GM19351 (cell line): ENCODE measurements around the gene PCNX2.
"Not testable (repeated sequence)": the region's sequence is repeated elsewhere in the genome, so short reads cannot be mapped to it uniquely, and the experiment has no call there.

Experiments
- ATAC-seq: cut with Tn5 transposase; IDR thresholded peaks from one replicate; pipeline ENCODE4 v1.9.1; 2021; ENCODE audit warnings: mild to moderate bottlenecking, moderate library complexity; ENCODE audit not compliant: unreplicated experiment

Gene PCNX2

GRCh38 chr1:233179638-233180037 is 115.9 kb downstream of the PCNX2 start:
- ATAC-seq = not testable (repeated sequence)

DNA sequence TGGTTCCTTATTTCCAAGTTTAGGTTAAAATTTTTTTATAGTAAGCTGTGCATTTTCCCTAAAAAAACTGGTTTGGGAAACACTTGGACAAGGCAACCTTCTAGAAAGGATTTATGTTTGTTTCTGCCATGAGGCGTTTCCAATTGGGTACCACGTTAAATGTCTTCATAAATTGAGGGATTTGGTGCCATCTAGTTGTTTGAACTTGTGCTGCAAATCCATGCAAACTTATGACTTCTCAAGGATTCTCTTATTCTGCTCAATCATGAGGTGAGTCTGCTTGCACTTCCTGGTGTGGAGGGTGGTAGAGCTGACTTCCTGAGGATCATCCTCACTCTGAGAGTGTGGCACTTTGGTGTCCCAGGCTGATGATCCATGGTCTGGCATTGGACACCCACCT is 123.3 kb downstream of the PCNX2 start:
- ATAC-seq = no peak

- ATAC-seq = no peak
Observed at GRCh38 chr1:233170741-233171140, 124.8 kb downstream of the PCNX2 start.

GRCh38 chr1:233168384-233168783 is 127.1 kb downstream of the PCNX2 start:
- ATAC-seq = no peak

- no peak for ATAC-seq
Observed at GRCh38 chr1:233166896-233167295, 128.6 kb downstream of the PCNX2 start.

DNA sequence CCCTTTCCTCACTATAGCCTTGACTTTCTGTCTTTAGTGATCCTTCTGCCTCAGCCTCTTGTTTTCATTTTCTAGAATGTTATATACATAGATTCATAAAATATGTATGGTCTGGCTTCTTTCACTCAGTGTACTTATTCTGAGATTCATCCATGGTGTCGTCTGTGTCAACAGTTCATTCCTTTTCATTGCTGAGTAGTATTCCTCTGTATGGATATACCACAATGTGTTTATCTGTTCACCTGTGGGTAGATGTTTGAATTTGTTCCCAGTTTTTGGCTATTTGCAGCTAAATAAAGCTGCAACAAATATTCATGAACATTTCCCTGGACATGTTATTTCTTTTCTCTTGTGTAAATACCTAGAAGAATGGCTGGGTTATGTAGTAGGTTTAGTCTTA is 131.8 kb downstream of the PCNX2 start:
- ATAC-seq = no peak

GRCh38 chr1:233158322-233158721 is 137.2 kb downstream of the PCNX2 start:
- ATAC-seq = no peak

DNA sequence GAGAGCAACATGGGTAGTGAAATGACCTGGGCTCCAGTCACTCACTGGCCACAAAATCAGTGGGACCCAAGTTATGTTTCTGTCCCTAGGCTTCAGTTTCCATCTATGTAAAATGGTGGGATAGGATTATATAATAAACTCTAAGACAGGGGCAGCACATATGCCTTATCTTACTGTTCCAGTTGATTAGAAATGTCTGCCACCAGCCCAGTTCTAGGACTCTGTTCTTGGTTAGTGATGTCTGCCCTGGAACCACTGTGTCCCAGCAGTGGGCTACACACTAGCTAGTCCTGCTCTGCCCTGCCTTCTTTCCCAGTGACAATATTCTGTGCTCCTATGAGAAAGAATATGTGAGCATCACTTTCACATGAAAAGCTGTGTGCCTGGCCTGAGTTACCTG is 138.3 kb downstream of the PCNX2 start:
- ATAC-seq = no peak

- ATAC-seq = no peak
Observed at GRCh38 chr1:233151861-233152260, 143.7 kb downstream of the PCNX2 start.

GRCh38 chr1:233144434-233144833 is 151.1 kb downstream of the PCNX2 start:
- no peak for ATAC-seq

DNA sequence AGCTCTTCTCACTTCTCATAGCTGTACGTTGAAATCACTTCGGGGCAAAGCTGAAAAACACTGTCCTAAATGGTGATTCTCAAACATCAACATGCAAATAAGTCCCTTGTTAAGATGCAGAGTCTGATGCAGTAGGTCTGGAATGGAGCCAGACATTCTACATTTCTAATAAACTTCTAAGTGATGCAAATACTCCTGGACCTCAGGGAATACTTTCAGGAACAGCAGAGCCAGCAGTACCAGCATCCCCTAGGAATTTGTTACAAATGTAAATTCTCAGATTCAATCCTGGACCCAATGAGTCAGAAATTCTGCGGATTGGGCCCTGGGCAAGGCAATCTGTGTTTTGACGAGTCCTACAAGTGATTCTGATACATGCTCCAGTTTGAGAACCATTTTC is 152.3 kb downstream of the PCNX2 start:
- ATAC-seq = no peak

GRCh38 chr1:233140974-233141373 is 154.6 kb downstream of the PCNX2 start:
- no peak for ATAC-seq

DNA sequence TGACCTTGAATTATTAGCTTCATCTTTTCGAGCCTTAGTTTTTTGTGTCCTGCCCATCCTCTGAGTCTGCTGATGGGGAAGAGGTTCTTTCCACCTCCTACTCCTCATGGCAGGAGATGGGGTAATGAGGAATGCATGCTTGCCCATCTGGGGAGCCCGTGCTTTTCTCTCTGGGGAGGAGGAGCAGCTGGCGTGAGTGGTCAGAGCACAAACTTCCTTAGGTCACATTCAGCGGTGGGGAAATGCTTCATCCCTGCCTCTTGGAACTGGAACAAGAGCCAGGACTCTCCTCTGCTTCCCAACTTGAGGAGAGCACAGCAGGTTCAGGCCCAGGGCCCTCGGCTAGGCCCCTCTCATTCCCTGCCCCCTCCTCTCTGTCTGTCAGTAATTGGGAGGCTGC is 155.0 kb downstream of the PCNX2 start:
- ATAC-seq = no peak

- ATAC-seq = no peak
Observed at GRCh38 chr1:233138788-233139585, 156.5 kb downstream of the PCNX2 start.

GRCh38 chr1:233135833-233136232 is 159.7 kb downstream of the PCNX2 start:
- ATAC-seq = no peak

DNA sequence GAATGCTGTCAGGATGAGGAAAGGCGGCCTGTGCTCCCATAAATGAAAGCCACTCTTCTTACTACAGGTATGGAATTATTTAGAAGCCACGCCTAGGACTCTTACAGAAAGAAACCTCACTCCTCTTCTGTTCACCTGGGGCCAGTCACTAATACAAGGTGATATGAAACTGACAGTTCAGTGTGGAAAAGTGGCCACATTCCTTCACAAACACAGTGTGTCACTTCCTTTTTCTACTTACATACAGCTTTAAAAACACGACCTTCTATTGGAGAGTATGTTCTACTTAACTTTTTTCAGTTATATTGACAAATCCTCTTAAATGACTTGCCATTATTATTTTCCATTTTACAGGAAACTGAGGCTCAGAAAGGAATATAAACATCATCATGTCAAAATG is 163.1 kb downstream of the PCNX2 start:
- no peak for ATAC-seq

DNA sequence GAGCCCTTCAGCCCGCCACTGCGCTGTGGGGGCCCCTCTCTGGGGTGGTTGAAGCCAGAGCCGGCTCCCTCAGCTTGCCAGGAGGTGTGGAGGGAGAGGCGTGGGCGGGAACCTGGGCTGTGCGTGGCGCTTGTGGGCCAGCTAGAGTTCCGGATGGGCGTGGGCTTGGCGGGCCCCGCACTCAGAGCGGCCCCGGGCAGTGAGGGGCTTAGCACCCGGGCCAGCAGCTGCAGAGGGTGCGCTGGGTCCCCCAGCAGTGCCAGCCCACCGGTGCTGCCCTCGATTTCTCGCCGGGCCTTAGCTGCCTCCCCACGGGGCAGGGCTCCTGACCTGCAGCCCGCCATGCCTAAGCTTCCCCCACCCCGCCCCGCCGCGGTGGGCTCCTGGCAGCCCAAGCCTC is 166.5 kb downstream of the PCNX2 start:
- not testable (repeated sequence) for ATAC-seq

DNA sequence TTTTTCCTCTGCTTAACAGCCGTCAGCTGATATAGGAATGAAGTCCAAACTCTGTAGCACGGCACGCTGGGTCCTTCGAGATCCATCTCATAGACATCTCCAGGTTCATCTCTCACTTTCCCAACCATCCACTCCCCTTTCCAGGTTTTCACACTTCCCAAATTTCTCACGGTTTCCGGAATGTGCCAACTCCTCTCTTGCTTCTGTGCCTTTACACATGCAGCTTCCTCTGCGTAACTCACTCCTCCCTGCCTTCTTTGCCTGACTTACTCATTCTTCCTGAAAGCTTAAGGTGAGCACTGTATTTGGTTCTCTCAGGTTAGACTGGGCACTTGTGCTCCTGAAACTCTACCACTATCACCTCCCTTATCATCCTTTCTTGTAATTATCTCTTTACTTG is 168.4 kb downstream of the PCNX2 start:
- no peak for ATAC-seq

- no peak for ATAC-seq
Observed at GRCh38 chr1:233122779-233123178, 172.7 kb downstream of the PCNX2 start.

DNA sequence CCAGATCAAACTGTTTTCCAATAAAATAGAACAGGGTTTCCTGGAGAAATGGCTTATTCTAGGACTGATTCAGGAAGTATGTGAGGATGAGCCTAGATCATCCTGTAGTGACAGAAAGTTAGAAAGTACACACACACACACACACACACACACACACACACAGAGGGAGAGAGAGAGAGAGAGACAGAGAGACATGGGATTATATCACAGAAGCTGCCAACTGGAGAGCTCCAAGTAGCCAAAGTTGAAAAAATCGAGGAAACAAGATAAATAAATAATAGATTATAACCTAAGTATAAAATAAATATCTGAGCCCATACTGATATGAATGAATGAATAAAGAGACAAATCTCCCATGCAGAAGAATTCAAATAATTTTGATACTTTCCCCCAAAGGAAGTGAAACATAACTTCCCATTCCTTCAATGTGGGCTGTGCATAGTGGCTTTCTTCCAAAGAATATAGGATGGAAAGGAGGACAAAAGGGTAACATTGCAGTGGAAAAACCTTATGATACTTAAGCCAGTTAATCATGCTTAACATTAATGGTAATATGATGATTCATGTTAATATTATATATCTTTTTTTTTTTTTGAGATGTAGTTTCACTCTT is 173.5 kb downstream of the PCNX2 start:
- no peak for ATAC-seq

- ATAC-seq = no peak
Observed at GRCh38 chr1:233114860-233115259, 180.7 kb downstream of the PCNX2 start.

- no peak for ATAC-seq
Observed at GRCh38 chr1:233114159-233114558, 181.4 kb downstream of the PCNX2 start.
